T-helper 2 cell (primary cell): Measurements from ENCODE around the gene UQCR11.
"Not testable (repeated sequence)": the region's sequence is repeated elsewhere in the genome, so short reads cannot be mapped to it uniquely, and the experiment has no call there.

ENCODE experiments used
- DNase-seq, 5 experiments: peaks; one replicate each; pipeline versions ENCODE4 v3.0.0 to v3.0.0-alpha.2; 2012 to 2022
- total RNA-seq, 2 donors: gene quantifications; one replicate each; lab custom pipeline; 2026; lab: John Stamatoyannopoulos, UW

UQCR11 gene
- total RNA-seq: 7.8 to 9.7 reads per million in 2 donors

GRCh38 chr19:1605236-1606137 is at the start of gene UQCR11:
UQCR11 (minus strand) TSS chr19:1605462; CDS start chr19:1605409, 53 bp downstream.
- peak; percentile 78 to 95 (median 87) for DNase-seq

- DNase-seq: no peak
Measured at GRCh38 chr19:1654178-1654792, 49.0 kb upstream of the UQCR11 start.

DNA sequence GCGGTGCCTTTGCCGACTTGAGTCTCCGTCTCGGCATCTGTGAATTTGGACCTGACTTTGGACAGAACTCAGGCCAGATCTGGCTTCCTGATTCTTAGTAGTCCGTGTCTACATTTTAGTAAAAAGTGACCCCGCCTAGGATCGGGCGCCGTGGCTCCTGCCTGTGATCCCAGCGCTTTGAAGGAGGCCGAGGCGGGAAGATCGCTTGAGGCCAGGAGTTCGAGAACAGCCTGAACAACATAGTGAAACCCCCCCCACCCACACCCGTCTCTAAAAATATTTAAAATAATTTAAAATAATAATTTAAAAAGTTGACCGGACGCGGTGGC is 48.0 kb upstream of the UQCR11 start:
- no peak for DNase-seq

- peak; percentile 97 to 99 (median 97) for DNase-seq
Measured at GRCh38 chr19:1652471-1653299, 47.4 kb upstream of the UQCR11 start, which contains the start of gene TCF3. TCF3 (minus strand) TSS chr19:1652615; CDS start chr19:1650248, 2,367 bp downstream.

DNA sequence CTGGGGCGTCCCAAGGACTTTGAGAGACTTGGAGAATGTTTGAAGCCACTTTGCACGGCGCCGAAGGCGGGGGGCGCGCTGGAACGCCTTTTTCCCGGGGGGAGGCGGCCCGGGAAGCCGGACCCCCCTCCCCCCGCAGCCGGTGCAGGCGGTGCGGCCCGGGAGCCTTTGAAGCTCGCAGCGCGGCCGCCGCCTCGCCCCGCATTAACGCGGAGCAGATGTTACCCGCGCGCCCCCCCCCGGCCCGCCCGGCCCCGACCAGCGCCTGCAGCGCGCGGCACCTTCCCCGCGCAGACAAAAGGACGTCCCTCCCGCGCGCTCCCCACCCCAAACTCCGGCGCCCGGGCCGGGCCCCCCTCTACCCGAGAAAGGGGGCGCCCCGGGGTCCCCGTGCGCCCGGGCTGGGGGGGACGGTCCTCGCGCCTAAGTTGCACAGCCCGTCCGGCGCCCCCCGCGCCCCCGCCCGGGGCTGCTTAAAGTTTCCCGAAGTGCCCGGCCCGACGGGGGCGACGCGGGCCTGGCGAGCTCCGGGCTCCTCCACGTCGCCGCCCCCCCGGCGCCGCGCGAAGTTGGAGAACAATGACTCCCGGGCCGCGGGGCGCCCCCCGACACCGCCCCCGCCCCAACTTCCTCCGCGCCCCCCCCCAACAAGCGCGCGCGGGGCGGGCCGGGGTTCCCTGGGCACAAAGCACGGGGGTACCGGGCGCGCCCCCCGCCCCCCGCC is 46.5 kb upstream of the UQCR11 start:
- peak in 3 of 5 experiments; percentile 33 to 71 (median 41) for DNase-seq

DNA sequence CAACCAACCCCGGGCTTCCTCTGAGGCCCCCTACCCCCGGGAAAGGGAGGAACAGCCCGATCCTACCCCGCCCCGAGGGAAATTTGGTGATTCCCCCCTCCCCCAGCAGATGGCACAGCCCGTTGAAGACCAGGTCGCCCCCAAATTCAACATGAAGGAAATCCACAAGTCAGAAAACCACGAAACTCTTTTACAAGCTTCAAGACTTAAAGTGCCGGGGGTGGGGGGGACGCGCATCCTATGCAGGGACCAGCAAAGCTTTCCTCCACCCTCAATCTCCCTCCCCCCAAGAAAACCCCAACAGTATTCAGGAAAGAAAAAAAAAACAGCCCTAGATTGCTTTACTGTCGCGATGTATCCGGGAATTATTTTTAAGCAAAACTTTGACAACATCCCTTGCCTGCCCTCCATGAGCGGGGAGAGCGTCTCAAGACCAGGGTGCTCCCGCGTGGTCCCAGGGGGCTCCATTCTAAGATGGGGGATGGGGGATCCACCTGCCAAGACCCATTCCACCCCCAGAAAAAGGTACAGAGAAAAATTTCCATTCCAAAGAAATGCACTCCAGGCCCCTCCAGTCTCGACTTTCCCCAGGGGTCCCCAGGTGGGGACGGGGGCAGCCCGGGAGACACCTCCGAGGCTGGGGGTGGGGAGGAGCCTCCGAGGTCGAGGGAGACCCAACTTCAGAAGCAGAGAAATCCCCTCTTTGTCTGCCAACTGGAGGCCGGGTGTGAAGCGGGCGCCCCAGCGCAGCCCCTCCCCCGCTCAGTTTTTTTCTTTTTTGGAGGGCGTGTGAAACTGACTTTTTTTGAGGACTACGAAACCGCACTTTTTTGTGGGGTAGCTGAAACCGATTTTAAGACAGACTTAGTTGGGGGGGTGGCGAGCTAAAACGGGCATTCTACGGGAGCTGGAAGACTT is 45.6 kb upstream of the UQCR11 start:
- DNase-seq: peak; percentile 31 to 71 (median 54)

GRCh38 chr19:1649706-1650649 is 44.7 kb upstream of the UQCR11 start:
- DNase-seq: no peak

DNA sequence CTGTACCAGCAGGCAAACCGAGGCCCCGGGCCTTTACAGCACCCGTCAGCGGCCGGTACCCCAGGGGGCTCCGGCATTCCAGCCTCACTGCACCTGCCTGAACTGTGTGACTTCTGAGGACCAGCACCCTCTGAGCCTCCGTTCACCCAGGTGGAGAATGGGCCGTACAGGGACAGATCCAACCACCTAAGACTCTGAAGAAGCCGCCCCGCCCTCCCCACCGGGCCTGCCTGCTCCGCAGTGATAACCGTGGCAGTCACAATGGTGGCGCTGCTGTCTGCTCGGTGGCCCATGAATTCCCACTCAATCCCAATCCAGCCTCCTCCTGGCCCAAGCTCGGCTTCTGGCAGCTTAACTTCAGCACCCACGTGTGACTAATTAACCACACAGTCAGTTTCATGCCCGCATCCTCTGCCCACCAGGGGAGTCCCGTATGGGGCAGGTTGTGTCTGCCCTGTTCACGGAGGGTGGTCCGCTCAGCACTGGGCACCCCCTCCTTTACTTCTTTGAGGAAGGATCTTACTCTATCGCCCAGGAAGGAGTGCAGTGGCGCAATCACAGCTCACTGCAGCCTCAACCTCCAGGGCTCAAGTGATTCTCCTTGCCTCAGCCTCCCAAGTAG is 43.8 kb upstream of the UQCR11 start:
- DNase-seq: no peak

DNA sequence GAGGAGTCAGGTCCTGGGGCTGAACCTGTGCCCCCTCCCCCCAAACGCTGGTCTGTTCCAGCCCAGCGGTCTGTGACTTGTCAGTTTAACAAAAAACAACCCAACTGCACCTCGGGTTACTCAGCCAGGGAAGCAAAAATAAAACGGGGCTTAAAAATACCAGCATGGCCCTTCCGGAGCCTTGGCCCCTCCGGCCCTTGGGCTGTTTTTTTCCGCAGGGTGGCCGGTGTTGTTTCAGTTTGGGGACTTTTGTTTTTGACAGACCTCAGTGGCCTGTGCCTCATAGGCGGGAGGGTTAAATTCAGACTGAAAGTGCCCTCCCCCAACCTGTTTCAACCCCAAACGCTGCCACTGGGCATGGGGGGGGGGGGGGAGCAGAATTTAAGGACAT is 43.2 kb upstream of the UQCR11 start:
- DNase-seq: no peak

DNA sequence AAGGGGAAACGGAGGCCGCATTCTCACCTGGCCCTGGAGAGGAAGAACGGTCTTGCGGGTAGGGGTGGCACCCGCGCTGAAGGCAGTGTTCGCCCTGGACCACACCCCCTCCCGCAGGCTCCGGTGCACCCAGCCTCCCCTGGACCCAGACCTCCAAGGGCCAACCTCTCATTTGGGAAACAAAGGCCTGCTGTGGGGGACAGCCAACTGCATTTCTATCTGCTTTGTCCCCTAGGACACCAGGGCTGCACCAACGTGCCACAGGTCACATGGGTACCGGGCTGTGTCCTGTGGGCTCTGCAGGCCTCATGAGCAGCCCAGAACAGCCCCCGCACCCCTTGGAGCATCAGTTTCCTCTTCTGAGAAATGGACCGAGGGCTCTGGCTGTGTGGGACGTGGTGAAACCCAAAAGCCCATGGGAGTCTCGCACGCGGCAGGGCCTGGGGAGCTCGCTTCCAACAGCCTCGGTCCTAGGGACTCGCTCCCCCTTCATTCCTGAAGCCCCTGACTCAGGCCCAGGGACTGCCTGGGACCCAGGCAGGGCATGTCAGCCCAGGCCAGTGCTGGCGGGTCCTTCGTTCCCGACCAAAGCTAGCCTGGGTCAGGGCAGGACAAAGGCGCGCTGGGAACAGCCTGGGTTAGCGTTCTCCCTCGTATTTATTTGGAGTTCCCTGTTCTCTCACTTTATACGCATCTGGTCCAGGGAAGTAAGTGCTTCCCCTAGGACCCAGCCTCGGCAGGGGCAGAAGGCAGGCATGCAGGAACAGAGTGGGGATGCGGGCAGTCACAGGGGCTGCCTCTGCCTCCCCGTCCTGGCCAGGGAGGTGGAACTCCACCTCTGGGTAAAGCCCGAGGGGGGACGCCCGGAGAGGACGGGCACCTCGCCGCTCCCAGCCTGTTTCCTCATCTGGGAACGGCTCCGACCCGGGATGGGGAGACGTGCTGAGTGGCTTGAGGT is 42.5 kb upstream of the UQCR11 start:
- no peak for DNase-seq

DNA sequence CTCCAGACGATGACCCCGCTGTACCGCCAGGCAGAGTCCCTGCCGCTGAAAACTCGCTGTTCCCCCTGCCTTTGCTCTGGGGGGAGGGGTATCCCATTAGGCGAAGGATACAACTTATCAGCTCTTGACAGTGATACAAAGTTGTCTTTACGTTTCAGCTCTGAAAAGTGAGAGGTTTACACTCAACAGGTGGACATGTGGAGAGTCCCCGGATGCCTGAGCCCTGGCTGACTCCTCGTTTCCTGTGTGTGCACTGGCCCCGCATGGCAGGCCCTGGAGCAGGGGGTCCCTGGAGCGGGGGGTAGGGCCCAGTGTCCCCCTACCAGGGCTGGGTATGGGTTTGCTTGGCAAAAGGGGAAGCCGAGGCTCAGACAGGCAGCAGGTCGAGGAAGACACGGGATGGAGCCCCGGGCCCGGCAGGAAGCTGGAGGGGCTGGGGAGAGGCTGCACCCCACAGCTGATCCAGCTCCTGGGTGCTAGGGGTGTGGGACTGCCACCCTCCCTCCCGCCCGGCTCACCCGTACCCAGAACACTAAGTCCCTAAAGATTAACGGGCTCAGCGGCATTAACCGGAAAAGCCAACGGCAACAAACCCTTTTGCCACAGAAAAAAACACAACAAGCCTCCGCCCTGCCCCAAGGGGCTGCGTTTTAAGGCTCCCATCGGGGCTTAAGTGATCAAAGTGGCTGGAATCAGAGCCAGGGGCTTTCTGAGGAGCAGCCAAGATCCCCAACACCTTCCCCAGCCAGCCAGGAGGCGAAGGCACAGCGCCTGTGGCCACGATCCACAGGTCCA is 41.6 kb upstream of the UQCR11 start:
- no peak for DNase-seq

DNA sequence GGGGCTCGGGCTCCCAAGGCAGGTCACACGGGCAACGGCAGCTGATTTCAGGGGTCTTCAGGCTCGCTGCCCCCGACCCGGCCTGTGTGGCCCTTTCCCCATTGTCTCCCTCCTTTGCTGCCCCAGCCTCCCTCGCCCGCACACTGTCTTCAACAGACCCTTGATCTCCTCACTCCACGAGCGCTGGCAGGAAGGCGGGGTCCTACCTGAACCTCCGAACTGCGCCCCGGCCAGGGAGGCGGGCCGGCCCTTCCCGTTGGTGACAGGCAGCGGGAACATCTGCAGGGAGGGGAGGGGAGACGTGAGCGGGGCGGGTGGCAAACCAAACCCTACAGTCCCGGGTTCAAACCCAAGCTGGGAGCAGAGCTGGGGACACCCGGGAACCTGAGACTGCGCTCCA is 40.9 kb upstream of the UQCR11 start:
- DNase-seq: no peak

- no peak for DNase-seq
Measured at GRCh38 chr19:1645299-1645698, 40.0 kb upstream of the UQCR11 start.

DNA sequence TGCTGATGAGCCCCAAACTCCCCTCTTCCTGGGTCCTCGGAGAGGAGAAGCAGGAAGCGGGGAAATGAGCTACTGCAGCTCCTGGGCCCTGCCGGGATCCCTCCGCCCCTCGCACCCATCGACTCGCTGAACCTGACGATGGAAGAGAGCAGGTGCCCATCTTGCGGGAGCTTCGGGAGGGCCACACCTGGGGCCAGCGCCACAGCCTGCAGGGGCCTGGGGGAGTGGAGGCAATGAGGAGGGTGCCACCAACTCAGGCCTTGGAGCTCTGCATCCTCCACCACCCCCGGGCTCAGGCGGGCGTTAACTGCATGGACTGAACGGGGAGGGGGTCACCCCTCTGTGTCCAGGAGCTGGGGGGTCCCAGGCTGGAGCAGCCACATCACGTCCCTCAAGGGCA is 38.8 kb upstream of the UQCR11 start:
- no peak for DNase-seq

- not testable (repeated sequence) for DNase-seq
Measured at GRCh38 chr19:1640893-1641448, 35.7 kb upstream of the UQCR11 start.

GRCh38 chr19:1636325-1637236 is 31.3 kb upstream of the UQCR11 start:
- no peak for DNase-seq
